MM.1S (cell line): ENCODE measurements around the gene GAS7.

Source experiments
- CTCF ChIP-seq: fragments of 300-600 bp; sonication (generic); IDR thresholded peaks from 2 replicates; pipeline ENCODE4 v1.5.1; 2016; ENCODE audit warnings: antibody characterized with exemption, low read length, mixed read lengths
- EZH2 ChIP-seq: fragments of 300-600 bp; sonication (generic); optimal IDR thresholded peaks from 2 replicates; pipeline ENCODE3; 2017; ENCODE audit warnings: low read depth, mild to moderate bottlenecking, antibody characterized with exemption, low read length, mixed read lengths

GRCh38 chr17:10147040-10147439 lies 51.4 kb downstream of the GAS7 start:
- no peak for TF ChIP-seq CTCF
- no peak for TF ChIP-seq EZH2
